ENCODE measurements around the gene KRT86.

DNA sequence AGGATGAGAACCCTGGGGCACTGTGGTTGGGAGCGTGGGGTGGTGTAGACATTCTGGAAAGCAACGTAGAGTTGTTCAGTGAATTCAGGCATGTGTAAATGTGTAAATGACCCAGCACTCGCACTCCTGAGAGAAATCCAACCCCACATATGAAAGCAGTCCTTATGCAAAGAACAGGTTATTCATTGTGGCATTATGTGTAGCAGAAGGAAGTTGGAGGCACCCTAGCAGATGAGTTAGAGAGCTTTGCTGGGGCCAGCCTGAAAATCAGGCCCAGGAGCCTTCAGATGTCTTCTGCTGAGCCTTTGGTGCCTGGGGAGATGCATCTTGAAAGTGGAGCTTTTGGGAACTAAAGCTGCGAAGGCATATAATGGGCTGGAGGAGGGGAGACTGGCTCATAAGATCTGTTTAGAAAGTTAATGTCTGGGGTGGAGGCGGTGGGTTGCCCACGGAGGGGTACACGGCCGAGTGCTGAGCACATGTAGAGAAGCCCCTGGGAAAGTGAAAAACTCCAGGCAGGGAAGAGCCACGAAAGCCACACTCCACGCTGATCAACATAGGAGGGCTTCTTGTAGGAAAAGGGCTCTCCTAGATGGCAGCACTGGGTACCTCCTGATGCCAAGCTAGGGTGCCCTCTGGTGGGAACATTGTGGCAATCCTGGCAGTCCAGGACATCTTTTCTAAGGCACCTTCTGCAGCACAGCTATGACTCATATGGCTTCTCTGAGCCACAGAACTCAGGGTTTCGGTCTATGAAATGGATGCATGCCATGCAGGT lies 52.8 kb downstream of the KRT86 start:
- TF ChIP-seq, protein P1, sequence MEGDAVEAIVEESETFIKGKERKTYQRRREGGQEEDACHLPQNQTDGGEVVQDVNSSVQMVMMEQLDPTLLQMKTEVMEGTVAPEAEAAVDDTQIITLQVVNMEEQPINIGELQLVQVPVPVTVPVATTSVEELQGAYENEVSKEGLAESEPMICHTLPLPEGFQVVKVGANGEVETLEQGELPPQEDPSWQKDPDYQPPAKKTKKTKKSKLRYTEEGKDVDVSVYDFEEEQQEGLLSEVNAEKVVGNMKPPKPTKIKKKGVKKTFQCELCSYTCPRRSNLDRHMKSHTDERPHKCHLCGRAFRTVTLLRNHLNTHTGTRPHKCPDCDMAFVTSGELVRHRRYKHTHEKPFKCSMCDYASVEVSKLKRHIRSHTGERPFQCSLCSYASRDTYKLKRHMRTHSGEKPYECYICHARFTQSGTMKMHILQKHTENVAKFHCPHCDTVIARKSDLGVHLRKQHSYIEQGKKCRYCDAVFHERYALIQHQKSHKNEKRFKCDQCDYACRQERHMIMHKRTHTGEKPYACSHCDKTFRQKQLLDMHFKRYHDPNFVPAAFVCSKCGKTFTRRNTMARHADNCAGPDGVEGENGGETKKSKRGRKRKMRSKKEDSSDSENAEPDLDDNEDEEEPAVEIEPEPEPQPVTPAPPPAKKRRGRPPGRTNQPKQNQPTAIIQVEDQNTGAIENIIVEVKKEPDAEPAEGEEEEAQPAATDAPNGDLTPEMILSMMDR (IDR thresholded peaks at IDR 0.05; ENCODE audit: insufficient read depth, low read length, poor library complexity, severe bottlenecking), result peak; percentile 96
- no peak for TF ChIP-seq EZH2phosphoT487 (conservative IDR thresholded peaks at IDR 0.05; ENCODE audit: low read length)

All from SU-DHL-6 (cell line).